ENCODE measurements around the gene OLIG1.

DNA sequence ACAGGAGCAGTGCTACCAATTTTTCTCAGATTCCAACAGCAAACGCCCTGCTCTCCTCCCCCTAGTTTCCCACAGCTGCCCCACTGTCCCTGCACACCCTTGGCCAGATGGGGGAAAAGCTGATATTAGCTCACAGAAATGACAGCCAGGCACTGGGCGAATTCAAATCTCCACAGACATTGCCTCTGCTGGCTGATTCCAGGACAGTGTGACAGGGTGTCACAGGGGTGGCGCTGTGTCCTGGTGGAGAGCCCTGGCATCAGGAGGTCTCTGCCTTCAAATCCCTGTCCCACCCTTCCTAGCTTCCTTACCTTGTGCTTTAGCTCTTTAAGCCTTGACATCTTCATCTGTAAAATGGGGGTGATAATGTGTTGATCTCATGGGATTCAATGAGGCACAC lies 10.4 kb downstream of the OLIG1 start:
- TF ChIP-seq, protein P1, sequence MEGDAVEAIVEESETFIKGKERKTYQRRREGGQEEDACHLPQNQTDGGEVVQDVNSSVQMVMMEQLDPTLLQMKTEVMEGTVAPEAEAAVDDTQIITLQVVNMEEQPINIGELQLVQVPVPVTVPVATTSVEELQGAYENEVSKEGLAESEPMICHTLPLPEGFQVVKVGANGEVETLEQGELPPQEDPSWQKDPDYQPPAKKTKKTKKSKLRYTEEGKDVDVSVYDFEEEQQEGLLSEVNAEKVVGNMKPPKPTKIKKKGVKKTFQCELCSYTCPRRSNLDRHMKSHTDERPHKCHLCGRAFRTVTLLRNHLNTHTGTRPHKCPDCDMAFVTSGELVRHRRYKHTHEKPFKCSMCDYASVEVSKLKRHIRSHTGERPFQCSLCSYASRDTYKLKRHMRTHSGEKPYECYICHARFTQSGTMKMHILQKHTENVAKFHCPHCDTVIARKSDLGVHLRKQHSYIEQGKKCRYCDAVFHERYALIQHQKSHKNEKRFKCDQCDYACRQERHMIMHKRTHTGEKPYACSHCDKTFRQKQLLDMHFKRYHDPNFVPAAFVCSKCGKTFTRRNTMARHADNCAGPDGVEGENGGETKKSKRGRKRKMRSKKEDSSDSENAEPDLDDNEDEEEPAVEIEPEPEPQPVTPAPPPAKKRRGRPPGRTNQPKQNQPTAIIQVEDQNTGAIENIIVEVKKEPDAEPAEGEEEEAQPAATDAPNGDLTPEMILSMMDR (IDR thresholded peaks at IDR 0.05): no peak
- TF ChIP-seq EZH2phosphoT487 (IDR thresholded peaks at IDR 0.05): no peak
